ENCODE results near the gene PCBP4.

PCBP4 gene

DNA sequence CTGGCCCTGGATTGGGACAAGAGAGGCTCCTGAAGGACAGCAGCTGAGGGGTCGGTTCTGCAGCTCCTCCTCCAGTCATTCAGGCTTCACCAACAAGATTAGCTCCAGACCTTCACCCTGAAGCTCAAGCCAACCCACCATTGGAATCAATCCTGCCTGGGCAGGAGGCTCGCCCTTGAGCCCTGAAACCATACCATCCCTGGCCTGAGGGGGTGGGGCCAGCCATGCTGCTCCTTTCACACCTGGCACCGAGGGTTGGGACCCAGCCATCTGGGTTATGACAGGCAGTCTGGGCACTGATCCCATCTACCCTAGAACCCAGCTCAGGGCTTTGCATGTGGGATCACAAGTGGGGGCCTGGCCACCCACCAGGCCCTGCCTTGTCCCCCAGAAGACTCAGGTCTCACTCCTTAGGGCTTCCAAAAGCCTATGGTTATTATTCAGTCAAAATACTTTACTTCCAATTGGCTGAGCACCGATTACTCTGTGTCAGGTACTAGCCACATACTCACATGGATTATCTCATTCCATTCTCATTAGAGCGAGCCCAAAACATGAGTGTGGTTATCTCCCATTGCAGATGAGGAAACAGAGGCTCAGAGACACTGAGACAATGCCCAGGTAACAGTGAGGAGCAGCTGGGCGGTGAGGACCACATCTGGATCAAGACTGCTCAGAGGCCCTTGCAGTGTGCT lies 3.5 kb upstream of the PCBP4 start:
- no peak for DNase-seq

DNA sequence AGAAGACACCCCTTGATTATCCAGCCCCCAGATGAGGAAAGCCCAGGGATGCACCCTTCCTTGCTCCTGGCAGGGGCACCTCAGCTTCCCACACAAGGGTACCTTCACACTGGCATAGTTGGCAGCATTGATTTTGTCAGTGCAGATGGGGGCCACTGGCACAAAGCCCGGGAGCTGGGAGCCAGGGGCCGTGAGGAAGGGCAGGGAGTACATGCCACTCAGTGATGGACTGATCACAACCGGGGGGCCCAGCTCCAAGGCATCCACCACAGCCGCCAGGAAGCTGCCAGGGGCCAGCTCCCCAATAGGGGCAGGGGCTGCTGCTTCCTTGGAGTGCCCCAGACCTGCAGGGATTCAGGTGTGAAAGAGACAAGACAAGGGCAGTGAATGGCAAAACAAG lies 2.6 kb upstream of the PCBP4 start:
- DNase-seq = no peak

DNA sequence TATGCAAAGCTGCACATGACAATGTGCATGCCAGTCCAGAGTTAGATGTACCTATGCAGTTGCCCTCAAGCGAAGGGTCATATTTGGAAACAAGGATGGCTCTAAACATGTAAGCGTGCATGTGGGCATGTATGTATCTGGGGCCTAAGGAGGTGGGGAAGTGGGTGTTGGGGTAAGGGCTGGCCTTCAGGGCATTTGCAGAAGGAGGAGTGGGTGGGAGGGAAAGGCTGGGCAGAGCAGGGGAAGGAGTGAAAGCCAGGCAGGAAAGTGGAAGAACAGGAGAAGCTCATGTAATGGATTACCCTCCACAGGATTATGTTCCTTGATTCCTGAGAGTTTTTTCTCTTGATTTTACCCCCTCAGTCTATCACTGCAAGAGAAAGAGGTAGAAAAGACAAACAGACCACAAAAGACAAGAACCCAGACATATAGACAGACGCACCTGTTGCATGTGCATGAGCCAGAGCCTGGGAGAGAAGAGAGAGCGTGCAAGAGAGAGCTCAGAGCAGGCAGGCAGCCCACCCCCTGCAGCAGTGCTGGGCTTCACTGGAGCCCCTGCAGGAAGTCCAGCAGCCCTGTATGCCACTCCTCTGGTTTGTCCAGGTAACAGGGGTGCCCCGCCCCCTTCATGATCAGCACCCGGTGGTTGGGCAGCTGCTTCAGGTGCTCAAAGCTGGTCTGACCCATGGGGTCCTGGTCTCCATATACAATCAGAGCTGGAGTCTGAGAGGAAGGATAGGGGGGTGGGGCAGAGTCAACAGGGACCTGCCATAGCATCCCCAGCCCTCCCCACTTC lies 1.8 kb upstream of the PCBP4 start:
- no peak for DNase-seq

DNA sequence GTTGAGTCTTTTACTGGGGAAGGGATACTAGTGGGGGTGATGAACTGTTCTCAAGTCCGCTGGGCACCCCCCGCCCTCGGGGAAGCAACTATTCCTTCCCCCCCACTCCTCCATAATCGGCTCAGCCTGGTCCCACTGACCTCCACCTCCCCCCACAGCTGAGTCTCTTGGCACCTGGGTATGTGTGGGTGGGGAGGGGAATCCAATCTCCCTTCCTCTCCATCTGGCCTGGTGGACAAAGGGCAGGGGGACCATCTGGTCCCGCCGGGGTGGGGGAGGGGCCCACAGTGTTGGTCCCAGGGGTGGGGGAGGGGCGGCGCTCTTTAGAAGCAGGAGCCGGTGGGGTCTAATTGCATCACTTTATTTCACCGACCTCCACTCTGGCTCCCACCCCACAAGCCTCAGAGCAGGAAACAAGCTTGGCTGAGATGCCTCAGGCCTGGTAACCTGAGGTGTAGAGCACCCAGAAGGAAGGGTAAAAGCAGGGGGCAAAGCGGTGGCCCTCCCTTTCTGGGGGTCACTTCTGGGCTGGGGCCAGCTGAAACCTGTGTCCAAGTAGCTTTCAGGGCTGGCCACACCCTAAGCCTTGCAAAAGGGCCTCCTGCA lies 1.0 kb upstream of the PCBP4 start:
- no peak for DNase-seq

DNA sequence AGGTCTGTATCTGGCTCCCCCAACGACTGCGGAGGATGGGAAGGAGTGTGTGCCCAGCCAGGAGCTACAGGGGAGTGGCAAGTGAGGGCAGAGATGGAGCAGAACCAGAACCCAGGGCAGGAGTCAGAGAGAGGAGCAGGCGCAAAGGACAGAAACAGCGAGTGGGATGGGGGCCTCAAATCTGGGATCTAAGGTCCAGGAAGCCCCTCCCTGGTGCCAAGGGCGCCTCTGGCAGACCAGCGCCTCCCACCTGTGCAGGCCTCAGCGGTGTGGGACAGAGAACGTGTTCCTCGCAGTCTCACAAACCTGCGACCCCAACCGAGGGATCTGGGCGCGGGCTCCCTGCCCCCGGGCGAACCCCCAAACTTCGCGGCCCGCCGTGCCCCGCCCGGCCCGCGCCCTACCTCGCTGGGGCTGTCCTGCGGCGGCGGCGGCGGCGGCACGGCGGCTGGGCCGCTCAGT lies 301 bp downstream of the PCBP4 start:
- DNase-seq = no peak

DNA sequence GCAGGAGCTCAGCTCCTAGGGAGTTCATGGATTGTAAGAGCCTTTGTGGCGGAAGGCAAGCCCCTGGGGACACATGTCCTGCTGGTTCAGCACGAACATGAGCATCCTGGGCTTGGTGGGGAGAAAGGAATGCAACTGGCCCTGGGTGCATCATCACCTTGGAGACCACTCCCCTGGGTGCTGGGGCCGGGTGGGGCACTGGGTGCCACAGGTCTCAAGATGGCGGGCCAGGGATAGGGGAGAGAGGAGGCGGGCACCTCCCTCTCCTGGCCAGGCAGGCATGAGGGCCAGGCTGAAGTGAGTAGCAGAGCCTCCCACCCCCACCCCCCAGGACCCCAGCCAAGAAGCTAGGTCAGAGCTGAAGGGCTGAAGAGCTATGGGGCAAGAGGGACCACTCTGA lies 768 bp downstream of the PCBP4 start:
- no peak for DNase-seq

DNA sequence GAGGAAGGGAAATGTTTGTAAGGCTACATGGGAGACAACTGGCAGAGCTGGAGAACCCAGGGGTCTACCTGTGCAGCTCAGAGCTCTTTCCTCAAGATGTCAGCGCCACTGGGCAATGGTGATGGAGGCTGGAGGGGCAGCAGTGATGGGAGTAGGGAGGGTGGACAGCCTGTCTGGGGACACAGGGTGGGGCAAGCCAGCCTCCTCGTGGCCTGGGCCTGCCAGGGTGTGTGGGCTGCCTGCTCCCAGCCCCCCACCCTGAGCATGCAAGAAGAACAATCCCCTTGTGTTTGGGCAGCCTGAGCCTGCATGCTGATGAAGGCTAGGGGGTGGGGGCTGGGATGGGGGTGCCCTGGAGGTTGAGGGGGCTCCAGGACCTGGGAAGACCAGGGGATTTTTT lies 1.2 kb downstream of the PCBP4 start:
- no peak for DNase-seq

DNA sequence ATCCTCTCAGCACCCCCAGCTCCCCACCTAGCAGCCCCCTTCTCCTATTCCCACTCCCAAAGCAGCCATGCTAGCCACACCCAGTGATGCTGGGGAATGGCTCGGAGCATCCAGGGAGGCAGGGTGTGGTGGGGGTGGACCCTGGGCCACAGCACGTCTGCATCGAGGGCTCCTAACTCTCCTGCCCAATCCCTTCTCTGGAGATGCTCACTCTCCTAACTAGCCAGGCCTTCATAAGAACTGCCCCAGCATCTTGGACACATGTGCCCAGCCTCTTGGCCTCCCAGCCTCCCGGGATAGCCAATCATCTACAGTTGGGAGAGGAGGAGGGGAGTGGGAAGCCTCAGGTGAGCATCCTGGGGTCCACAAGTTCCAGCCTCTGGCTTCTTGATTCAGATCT lies 2.7 kb downstream of the PCBP4 start:
- DNase-seq = no peak

DNA sequence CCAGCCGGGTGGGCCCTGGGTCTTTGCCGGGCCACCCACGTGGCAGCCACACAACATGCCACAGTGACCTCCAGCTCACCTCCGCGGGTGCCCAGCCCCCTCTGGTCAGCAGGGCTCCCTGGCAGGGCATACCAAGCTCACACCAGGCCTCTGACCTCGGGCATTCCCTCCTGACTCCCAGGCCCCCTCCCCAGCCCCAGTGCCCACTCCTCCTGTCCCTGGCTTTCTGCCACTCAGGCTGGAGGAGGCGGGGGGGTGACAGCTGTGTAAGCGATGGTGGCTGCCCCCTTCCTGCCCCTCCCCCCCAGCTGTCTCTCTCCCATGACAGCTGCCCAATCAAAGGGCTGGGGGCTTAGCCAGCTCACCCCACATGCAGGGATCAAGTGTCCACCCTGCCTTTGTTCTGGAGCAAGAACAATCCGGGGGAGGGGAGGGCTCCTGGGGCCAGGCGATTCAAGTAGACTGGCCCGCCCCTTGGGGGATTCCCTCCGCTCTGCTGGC lies 3.3 kb downstream of the PCBP4 start:
- DNase-seq = no peak

DNA sequence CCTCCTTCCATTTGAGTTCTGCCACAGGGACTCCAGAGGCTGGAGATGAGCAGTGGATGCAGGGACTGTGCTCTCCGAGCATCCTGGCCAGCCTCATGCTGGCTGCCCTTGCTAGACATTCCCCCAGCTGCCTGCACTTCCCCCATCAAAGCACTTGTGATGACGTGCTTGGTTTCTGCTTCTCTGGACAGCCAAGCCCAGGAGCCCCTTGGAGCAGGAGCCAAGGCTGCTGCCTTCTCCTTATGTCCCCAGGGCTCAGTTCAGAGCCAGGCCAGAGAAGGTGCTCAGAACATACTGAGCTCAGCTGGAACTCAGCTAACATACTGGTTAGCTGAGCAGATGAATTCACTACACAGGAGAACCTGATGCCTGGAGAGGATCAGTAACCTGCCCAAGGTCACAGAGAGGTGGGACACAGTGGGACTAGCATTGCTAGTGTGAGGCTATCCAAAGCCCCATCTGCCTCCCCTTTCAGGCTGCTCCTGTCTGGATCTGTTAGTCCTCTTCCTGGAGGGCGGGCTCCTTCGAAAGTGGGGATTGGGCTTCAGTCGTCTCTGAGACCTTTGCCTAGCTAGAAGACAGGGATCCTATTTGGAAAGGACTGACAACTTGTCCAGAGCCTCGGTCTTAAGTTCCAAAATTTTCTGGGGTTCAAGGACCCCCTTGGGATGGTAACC lies 4.3 kb downstream of the PCBP4 start:
- no peak for DNase-seq

DNA sequence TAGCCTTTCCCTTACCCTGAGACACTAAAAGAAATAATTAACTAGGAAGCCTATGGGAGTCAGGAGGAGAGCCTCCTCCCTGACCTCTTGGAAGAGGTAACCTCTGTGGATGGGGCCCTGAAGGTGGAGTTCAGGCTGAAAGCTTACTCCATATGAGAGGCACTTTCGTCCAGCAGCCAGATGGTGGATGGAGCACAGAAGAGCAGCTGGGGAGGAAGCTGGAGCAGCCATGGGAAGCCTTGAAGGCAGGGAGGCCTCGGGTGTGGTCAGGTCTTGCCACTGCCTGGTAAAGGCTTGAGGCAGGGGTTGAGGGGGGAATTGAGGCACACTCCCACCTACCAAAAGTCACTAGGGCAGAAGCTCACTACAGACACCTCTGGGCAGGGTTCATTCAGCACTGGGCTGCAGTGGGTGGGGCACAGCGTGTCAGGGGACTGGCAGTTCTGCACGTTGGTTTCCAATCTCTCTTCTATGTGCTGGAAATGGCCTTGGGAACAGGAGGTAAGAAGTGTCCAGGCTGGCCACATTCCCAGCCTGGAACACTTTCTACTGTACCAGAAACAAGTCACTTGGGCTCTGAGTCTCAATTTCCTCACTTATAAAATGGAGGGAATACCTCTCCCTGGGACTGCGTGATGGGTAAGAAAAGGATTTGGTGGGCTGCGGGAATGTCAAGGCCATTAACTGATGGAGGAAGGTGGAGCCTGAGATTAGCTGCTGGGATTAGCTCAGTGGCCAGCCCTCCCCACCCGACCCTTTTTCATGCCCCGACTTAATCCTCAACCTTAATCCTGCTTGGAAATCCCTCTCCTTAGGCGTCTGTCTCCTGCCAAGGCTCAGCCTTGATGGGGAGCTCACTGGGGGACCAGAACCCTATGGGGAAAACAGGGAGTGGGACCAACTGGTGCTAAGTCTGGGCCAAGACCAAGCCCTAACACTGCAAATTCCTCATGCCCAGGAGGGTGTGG lies 5.4 kb downstream of the PCBP4 start:
- DNase-seq = no peak

DNA sequence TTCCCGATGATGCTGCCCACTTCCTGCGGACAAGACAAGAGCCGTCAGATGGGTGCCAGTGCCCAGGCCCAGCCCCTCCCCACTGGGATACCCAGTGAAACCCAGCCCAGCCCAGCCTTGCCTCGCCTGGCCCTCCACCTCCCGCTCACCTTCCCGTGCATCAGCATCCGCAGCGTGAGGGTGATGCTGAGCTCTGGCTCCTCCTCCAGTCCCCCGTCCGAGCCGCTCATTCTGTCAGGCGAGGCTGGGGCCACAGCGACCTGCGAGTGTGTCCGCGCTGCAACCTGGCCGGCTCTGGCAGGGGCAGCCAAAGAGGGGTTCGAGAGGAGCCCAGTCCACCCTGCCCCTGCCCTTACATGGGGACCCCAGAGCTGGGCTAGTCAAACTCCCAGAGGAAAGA lies 6.2 kb downstream of the PCBP4 start:
- no peak for DNase-seq

DNA sequence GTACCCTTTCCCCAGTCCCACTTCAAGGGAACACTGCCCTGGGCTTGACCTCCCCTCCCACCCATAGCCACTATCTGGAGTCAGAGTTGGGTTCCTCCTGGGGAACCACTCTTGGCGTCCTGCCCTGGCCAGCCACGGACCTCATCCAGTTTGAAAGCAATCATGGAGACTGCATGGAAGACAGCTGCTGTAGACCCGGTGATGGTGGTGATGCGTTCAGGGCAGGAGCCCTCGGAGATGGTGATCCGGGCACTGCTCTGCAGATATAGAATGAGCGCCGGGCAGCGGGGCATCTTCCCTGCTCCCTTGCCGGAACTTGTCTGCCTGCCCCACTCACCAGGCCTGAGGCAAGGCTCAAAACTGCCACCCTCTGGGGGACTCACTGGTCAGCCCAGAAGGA lies 6.9 kb downstream of the PCBP4 start:
- no peak for DNase-seq

DNA sequence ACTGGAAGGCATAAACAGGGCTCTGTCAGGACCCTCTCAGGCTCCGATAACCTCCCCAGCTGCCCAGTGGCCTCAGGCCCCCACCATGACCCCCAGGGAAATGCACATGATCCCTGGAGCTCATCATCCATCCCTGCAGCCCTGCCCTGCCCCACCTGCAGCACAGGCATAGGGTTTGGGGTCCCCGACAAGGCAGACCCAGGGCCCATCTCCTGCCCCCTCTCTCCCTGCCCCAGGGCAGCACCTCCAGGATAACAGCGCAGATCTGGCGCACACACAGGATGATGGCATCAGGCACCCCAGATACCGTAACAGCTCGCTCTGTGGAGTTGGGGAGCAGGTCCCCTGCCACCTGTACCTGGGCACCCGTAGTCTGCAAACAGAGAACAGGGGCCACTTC lies 7.6 kb downstream of the PCBP4 start:
- DNase-seq = no peak

DNA sequence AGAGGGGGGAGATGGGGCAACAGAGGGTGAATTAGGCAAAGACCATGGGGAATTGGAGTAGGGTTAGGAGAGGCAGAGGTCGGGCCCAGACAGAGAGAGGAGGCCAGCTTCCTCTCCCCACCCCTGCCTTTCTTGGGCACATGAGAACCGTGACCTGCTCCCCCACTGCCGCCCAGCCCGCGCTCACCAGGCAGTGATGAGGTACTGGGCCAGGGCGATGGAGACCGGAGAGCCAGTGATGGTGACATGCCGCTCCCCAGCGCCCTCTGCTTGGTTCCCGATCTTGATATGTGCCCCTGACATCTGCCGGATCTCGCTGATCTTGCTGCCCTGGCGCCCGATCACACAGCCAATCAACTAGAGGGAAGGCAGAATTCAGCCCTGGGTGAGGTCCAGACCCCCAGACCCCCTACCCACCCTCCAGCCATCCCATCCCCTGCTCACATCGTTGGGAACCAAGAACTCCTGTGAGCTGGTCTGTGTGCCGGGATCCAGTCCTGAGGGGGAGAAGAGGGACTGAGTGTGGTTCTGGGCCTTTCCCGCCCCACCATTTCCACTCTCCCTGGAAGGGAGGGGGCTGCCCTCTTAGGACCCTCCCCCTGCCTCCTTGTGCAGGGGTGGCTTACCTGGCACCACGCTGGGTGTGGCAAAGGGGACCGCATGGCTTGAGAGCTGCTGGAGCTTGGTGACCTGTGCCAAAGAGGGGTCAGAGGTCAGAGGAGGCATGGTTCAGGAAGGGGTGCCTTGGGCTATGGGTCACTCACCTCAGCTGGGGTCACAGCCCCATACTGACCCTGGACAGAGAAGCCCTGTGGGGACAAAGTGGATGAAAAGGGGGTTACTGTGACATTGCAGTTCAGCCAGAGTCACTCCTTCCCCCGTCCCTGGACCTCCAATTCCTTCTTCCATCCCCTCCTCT lies 8.4 kb downstream of the PCBP4 start:
- DNase-seq = no peak

DNA sequence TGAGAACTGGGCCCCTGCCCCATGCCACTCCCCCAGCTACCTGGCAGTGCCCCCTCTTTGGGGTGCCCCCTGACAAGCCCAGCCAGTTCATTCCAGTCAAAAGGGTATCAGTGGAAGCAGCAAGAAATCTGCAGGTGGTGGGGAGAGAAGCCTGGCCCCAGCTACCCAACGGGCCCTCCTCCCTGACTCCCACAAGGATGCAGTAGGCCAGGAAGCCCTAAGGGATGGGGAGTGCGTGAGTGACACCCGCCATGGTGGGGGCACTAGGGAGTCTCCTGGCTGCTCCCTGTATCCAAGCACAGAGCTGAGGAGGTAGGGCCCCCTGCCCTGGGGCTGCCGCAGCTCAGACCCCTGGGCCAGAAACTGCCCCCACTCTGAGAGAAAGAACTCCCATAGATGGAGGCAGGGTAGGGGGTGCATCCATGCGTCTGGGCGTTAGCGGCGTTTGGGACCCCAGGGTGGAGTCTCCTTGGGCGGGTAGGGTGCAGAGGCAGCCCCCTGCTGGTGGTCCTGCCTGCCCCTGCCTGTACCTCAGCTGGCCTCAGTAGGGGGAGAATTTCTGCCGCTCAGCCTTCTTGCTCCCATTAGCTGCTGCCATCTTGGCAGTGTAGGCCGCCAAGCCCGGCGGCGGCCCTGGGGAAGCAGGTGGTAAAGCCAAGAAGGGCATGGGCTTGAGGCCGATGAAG lies 9.6 kb downstream of the PCBP4 start:
- DNase-seq = no peak

DNA sequence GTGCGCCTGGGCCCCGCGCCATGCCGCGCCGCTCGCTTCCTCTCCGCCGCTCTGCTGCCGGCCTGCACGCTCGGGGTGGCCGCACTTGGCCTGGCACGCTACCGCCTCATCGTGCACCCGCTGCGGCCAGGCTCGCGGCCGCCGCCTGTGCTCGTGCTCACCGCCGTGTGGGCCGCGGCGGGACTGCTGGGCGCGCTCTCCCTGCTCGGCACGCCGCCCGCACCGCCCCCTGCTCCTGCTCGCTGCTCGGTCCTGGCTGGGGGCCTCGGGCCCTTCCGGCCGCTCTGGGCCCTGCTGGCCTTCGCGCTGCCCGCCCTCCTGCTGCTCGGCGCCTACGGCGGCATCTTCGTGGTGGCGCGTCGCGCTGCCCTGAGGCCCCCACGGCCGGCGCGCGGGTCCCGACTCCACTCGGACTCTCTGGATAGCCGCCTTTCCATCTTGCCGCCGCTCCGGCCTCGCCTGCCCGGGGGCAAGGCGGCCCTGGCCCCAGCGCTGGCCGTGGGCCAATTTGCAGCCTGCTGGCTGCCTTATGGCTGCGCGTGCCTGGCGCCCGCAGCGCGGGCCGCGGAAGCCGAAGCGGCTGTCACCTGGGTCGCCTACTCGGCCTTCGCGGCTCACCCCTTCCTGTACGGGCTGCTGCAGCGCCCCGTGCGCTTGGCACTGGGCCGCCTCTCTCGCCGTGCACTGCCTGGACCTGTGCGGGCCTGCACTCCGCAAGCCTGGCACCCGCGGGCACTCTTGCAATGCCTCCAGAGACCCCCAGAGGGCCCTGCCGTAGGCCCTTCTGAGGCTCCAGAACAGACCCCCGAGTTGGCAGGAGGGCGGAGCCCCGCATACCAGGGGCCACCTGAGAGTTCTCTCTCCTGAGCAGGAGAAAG lies 11.1 kb downstream of the PCBP4 start:
- DNase-seq = no peak

DNA sequence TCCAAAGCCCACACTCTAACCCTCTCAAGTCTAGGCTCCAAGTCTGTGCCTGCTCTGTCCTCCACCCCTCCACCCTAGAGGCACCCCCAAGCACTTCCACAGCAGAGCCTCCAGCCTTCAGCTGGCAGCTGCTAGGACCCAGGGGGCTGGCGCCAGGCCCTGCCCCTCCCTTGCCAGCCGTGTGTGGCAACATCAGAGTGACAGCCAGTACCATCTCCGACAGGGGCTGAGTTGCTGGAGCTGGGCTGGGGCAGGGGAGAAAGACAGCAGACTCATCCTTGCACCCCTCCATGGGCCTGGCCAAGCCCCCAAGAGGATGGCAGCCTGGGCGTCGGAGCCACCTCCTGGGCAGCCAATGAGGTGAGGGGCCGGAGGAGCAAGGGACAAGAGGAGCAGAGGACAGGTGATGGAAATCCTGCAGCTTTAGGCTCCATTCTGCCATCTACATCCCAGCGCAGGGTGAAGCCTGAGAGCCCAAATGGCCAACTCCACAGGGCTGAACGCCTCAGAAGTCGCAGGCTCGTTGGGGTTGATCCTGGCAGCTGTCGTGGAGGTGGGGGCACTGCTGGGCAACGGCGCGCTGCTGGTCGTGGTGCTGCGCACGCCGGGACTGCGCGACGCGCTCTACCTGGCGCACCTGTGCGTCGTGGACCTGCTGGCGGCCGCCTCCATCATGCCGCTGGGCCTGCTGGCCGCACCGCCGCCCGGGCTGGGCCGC lies 11.9 kb downstream of the PCBP4 start, which contains the start of gene GPR62:
GPR62 (plus strand) TSS at position 207 of the 718 bp plus-strand sequence; CDS start at position 479, 272 bp downstream.
- no peak for DNase-seq

DNA sequence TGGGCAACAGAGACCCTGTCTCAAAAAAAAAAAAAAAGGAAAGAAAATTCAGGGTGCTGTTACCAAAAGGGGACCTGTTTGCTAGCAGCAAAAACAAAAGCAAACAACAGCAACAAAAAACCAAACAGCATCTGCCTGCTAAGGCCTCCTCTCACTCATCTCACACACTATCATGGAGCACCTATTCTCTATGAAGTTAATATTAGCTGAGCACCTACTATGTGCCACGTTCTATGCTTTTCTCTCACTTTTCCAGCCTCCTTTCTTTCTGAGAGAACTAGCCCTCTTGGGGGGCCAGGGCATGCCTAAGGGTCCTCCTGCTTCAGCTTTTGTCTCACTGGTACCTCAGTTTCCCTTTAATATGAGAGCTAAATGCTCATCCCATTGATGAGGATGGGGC lies 12.5 kb downstream of the PCBP4 start:
- no peak for DNase-seq

Data from NCI-H2107 (cell line).